ENCODE data around the gene SLC2A5. TPM values are rescaled to one million over a fixed set of nuclear protein-coding genes. Genes with fewer than 3 reads are reported as not detected.

SLC2A5 gene
- total RNA-seq, 1 donor from 2014 or later = 0.98 TPM

DNA sequence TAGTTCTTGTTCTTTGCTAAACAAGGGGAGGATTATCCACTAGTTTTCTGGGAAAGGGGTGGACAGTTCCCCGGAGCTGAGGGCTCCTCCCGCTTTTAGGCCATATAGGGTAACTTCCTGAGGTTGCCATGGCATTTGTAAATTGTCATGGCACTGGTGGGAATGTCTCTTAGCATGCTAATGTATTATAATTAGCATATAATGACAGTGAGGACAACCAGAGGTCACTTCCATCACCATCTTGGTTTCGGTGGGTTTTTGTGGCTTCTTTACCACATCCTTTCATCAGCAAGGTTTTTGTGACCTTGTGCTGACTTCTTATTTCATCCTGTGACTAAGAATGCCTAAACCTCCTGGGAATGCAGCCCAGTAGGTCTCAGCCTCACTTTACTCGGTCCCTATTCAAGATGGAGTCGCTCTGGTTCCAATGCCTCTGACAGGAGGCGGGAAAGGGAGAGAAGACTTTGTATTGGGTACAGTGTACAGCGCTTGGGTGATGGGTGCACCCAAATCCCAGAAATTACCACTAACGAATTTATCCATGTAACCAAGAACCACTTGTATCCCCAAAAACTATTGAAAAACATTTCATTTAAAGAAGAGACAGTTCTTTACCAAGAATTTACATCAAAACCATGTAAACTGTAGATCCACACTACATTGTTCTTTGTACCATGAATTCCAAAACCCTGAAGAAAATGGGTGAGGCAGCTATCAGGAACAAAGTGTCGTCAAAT, 8.7 kb upstream of the SLC2A5 start:
- Histone ChIP-seq H3K36me3 (no peaks in the 10 kb centered on the region), H3K27ac (no peak overlapping the region), H3K4me3 (no peak overlapping the region), H3K9me3 (no peaks in the 10 kb centered on the region), H3K4me1 (peaks cover 12% of the 10 kb centered on the region), H3K27me3 (no peaks in the 10 kb centered on the region)
- intact Hi-C loops (cut with DNase I) = no loop called here
- TF ChIP-seq, protein P1, sequence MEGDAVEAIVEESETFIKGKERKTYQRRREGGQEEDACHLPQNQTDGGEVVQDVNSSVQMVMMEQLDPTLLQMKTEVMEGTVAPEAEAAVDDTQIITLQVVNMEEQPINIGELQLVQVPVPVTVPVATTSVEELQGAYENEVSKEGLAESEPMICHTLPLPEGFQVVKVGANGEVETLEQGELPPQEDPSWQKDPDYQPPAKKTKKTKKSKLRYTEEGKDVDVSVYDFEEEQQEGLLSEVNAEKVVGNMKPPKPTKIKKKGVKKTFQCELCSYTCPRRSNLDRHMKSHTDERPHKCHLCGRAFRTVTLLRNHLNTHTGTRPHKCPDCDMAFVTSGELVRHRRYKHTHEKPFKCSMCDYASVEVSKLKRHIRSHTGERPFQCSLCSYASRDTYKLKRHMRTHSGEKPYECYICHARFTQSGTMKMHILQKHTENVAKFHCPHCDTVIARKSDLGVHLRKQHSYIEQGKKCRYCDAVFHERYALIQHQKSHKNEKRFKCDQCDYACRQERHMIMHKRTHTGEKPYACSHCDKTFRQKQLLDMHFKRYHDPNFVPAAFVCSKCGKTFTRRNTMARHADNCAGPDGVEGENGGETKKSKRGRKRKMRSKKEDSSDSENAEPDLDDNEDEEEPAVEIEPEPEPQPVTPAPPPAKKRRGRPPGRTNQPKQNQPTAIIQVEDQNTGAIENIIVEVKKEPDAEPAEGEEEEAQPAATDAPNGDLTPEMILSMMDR (IDR thresholded peaks at IDR 0.05) = no peak
- ATAC-seq (no peak), DNase-seq (no peak)

DNA sequence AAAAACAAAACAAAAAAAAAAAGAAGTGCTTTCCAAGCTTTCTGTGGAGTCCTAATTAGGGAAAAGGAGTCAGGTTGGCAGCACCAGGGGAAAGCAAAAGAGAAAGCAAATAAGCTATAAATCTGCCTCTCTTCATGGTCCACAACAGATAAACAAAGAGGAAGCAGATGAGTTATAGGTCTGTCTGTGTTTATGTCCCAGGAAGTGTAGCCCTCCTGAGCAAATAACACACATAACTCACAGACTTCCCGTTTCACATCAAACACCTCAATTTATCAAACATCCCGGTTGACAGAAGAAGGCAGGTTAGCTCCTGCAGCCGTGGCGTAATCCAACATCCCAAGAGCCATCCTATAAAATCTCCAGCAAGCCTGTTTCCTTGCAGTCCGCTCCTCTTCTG, 5.6 kb upstream of the SLC2A5 start:
- Histone ChIP-seq H3K4me3 (no peak overlapping the region), H3K9me3 (no peaks in the 10 kb centered on the region), H3K36me3 (no peaks in the 10 kb centered on the region), H3K27ac (no peak overlapping the region), H3K4me1 (no peaks in the 10 kb centered on the region), H3K27me3 (no peaks in the 10 kb centered on the region)
- TF ChIP-seq, protein P1 (IDR thresholded peaks at IDR 0.05) = no peak
- ATAC-seq (no peak), DNase-seq (no peak)
- intact Hi-C loops (cut with DNase I) = no loop called here

DNA sequence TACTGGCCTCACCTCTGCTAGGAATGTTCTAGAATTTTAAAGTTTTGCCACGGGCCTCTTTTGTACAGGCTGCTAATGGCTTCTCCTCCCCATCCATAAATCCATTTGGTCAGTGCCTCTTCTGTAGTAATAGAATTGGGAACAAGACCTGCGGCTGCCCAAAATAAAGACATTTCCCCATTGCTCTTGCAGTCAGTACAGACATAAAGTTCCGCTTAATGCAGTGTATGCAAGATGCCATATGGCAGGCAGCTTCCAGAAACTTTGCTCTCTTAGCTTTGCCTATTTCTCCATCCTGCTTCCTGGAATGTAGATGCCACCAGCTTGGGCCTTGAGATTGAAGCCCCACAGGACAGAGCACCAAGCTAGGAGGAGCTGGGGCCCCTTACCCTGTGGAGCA, 3.7 kb upstream of the SLC2A5 start:
- peaks cover 6% of the 10 kb centered on the region for H3K4me1 ChIP-seq
- no peaks in the 10 kb centered on the region for H3K27me3 ChIP-seq
- no peak overlapping the region for H3K27ac ChIP-seq
- no peak overlapping the region for H3K4me3 ChIP-seq
- H3K9me3 ChIP-seq = no peaks in the 10 kb centered on the region
- H3K36me3 ChIP-seq = no peaks in the 10 kb centered on the region
- ATAC-seq (peak; percentile 34), DNase-seq (no peak)
- TF ChIP-seq, protein P1 (IDR thresholded peaks at IDR 0.05) = no peak
- intact Hi-C loops (cut with DNase I) = no loop called here

DNA sequence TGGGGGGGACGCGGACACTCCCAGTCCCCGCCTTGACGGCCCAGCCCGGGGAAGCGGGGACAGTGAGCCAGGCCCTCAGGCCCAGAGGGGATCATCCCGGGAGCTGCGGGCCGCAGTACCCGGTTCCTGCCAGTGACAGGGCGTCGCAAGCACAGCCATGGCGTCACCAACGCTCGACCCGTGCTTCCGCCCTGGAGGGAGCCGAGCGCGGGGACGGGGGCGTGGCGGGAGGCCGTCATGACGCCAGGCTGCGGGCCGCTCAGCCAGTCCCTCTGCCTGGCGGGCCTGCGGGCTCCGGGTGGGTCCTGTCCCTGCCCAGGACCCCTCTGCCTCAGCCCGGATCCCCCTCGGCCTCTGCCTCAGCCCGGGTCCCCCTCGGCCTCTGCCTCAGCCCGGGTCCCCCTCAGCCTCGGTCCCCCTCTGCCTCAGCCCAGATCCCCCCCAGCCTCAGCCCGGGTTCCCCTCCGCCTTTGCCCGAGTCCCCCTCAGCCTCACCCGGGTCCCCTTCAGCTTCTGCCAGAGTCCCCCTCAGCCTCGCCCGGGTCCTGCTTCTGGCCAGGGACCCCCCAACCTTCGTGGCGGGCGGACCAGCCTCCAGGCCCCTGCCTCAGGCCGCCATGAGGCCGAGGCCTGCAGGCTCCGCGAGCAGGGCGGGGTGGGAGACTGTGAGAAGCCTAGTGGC, 2.3 kb upstream of the SLC2A5 start:
- intact Hi-C loops (cut with DNase I) = no loop called here

DNA sequence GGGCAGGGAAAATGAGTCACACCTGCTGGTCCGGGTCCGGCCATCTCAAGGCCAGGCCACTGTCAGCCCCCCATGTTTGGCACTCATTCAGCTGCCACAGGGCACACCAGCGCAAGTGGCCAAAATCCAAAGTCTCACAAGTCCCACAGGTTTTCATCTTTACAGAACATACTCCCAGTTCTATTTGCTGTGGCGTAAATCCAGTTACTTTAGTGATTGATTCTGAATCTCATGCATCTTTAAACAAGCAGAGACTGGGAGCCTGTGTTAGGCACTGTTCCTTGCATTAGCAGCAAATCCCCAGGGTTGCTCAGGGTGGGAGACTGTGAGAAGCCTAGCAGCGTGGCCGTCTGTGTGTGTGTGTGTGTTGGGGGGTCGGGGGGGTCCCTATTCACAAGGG, 1.1 kb upstream of the SLC2A5 start:
- Histone ChIP-seq H3K36me3 (no peaks in the 10 kb centered on the region), H3K9me3 (no peaks in the 10 kb centered on the region), H3K4me1 (peaks cover 10% of the 10 kb centered on the region), H3K27ac (no peak overlapping the region), H3K4me3 (no peak overlapping the region), H3K27me3 (no peaks in the 10 kb centered on the region)
- DNase-seq = no peak
- TF ChIP-seq, protein P1 (IDR thresholded peaks at IDR 0.05) = no peak
- intact Hi-C loops (cut with DNase I) = no loop called here
- no peak for ATAC-seq

More for the DNA sequence above, 2.3 kb upstream of the SLC2A5 start:
- ATAC-seq = no peak
- H3K9me3 ChIP-seq = no peaks in the 10 kb centered on the region
- no peak overlapping the region for H3K27ac ChIP-seq
- H3K4me3 ChIP-seq = no peak overlapping the region
- TF ChIP-seq, protein P1 (IDR thresholded peaks at IDR 0.05) = no peak
- H3K4me1 ChIP-seq = peaks cover 10% of the 10 kb centered on the region
- no peaks in the 10 kb centered on the region for H3K36me3 ChIP-seq
- H3K27me3 ChIP-seq = no peaks in the 10 kb centered on the region
- DNase-seq = no peak
